Adrenal gland (tissue), 5 donors: ENCODE results near the gene NHLH1.

ENCODE experiments used
- POLR2A ChIP-seq, 2 donors: fragments of 450-650 bp; IDR thresholded peaks; one replicate each; pipeline ENCODE4 v1.6.1; 2017; ENCODE audit warnings: antibody characterized with exemption in 2 of 2, mild to moderate bottlenecking in 2 of 2, moderate library complexity in 1 of 2
- TF ChIP-seq, protein P1 (sequence below), 6 experiments: fragments of 450-650 bp in 4 of 6; fragments of 200-600 bp in 2 of 6; sonication (generic) in 1 of 6; IDR thresholded peaks; 1 replicate in 5 of 6; 2 replicates in 1 of 6; pipeline versions ENCODE4 v1.5.1 to v1.8.0; 2016 to 2021; ENCODE audit warnings: antibody characterized with exemption in 6 of 6, mild to moderate bottlenecking in 2 of 6, moderate library complexity in 1 of 6
- donor health status: DM: no; HTN: no; CAD: no.

DNA sequence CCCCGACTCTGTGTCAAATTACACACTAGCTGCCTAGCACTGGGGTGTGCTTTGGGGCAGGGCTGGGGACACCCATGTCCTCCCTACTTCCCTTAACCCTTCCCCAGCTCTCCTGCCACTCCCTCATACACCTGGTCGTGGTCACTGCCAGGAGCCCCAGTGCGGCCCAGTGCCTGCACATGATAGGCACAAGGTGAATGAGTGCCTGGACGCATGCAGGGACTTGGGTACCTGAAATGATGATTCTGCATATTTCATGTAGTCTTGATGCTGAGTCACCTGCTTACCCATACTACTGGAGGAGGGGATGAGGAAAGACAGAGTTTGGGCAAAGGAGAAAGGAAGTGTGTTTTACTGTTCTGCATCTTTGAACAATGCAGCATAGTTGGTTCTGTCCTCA, 32.0 kb downstream of the NHLH1 start:
- TF ChIP-seq, protein P1, sequence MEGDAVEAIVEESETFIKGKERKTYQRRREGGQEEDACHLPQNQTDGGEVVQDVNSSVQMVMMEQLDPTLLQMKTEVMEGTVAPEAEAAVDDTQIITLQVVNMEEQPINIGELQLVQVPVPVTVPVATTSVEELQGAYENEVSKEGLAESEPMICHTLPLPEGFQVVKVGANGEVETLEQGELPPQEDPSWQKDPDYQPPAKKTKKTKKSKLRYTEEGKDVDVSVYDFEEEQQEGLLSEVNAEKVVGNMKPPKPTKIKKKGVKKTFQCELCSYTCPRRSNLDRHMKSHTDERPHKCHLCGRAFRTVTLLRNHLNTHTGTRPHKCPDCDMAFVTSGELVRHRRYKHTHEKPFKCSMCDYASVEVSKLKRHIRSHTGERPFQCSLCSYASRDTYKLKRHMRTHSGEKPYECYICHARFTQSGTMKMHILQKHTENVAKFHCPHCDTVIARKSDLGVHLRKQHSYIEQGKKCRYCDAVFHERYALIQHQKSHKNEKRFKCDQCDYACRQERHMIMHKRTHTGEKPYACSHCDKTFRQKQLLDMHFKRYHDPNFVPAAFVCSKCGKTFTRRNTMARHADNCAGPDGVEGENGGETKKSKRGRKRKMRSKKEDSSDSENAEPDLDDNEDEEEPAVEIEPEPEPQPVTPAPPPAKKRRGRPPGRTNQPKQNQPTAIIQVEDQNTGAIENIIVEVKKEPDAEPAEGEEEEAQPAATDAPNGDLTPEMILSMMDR (IDR thresholded peaks at IDR 0.05), result no peak
- TF ChIP-seq POLR2A (IDR thresholded peaks at IDR 0.05), result no peak
